ENCODE measurements around the gene PLA2G5. TPM values are rescaled to one million over a fixed set of nuclear protein-coding genes. Genes with fewer than 3 reads are reported as not detected.
"Not testable (repeated sequence)": the region's sequence is repeated elsewhere in the genome, so short reads cannot be mapped to it uniquely, and the experiment has no call there.

The PLA2G5 gene
- total and polyA plus RNA-seq, 2 of the 4 experiments (the other 2 are of a cell fraction): not detected

DNA sequence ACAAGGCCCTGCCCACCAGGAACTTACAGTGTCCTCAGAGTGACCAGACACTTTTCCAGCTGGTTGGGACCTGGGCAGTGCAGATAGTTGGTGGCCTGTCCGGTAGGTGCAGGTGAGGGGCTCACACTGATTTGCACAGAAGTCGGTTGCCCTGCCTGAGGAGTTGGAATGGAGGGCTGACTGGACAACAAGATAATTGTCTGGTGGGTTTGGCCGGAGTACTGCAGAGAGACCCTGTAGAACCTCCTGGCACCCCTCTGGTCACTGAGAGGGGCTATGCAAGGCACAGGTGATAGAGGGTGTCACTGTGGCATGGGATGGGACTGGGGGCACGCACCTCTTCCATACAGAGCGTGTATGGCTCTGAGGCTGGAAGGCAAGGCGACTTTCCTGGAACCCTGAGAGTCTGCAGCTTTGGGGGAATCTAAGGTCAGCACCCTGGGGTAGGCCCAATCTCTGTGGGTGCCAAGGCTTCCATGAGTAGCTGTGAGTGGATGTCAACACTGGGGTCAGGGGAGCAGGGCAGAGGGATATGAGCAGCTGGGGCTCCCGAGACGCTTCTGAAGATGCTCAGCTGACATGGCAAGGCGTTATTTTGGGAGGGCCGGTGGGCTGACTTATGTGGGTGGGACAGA, 56.9 kb downstream of the PLA2G5 start:
- no peak overlapping the region for H3K9ac ChIP-seq (ENCODE audit: low read depth, low read length)
- H3K27me3 ChIP-seq (ENCODE audit: control insufficient read depth, insufficient read depth, low read length): peaks cover 2% of the 10 kb centered on the region
- POLR2A ChIA-PET (ENCODE audit: unreplicated experiment): no interaction called here

GRCh38 chr1:20130518-20130917, 60.5 kb downstream of the PLA2G5 start:
- H3K4me3 ChIP-seq (ENCODE audit: insufficient read depth, low read depth, low read length); H2AK9ac ChIP-seq (replicated peaks; ENCODE audit: low read depth, low read length, poor library complexity); POLR2A ChIA-PET (ENCODE audit: unreplicated experiment); H4K20me1 ChIP-seq (ENCODE audit: insufficient read depth, low read length); H3K9me1 ChIP-seq (ENCODE audit: insufficient read depth, low read length); H2BK5ac ChIP-seq (ENCODE audit: low read depth, low read length, poor library complexity, severe bottlenecking); in situ Hi-C loops (cut with MboI; ENCODE audit: low sequenced_read_pairs); intact Hi-C loops (cut with micrococcal nuclease); H3K9me3 ChIP-seq (ENCODE audit: control insufficient read depth, insufficient read depth, low read length); BruUV-seq (replicated peaks); H3K18ac ChIP-seq (ENCODE audit: low read depth, low read length); H3K4ac ChIP-seq (ENCODE audit: low read depth, low read length); H3K14ac ChIP-seq (replicated peaks; ENCODE audit: low read depth, low read length); H3K56ac ChIP-seq (ENCODE audit: extremely low read depth, insufficient read depth, low read length); H2AK5ac ChIP-seq (ENCODE audit: low read depth, low read length); ATAC-seq (ENCODE audit: low read depth); H3K27me3 ChIP-seq (ENCODE audit: control insufficient read depth, insufficient read depth, low read length); H2BK120ac ChIP-seq (ENCODE audit: low read depth, low read length); H3K9ac ChIP-seq (ENCODE audit: low read depth, low read length); H2BK15ac ChIP-seq (ENCODE audit: low read depth, low read length); H3K4me1 ChIP-seq (ENCODE audit: control insufficient read depth, insufficient read depth, low read length); H4K8ac ChIP-seq (ENCODE audit: low read depth in 2 of 2, low read length in 2 of 2); H3K36me3 ChIP-seq (ENCODE audit: control insufficient read depth, insufficient read depth, low read length); H2AFZ ChIP-seq (replicated peaks; ENCODE audit: low read length, poor library complexity); H3K23ac ChIP-seq (ENCODE audit: low read depth, low read length); H3K27ac ChIP-seq (ENCODE audit: insufficient read depth, low read length); H2BK20ac ChIP-seq (ENCODE audit: low read depth, low read length); DNase-seq; H4K91ac ChIP-seq (ENCODE audit: insufficient read depth, low read depth, low read length); dilution Hi-C loops (cut with HindIII; ENCODE audit: low sequenced_read_pairs, unreplicated experiment); CTCF ChIA-PET; H3K79me1 ChIP-seq (ENCODE audit: low read depth in 1 of 2, low read length in 2 of 2); H3K4me2 ChIP-seq (ENCODE audit: low read depth, low read length); H4K5ac ChIP-seq (ENCODE audit: low read depth, low read length): not testable (repeated sequence)
- WGBS, 2 experiments (ENCODE audit: extremely low coverage in 2 of 2, insufficient read length in 1 of 2): no CpG with 5 or more reads among the region's 3 CpGs

More for the DNA sequence above, 56.9 kb downstream of the PLA2G5 start:
- Histone ChIP-seq H4K91ac (ENCODE audit: insufficient read depth, low read depth, low read length) (no peak overlapping the region), H3K36me3 (ENCODE audit: control insufficient read depth, insufficient read depth, low read length) (no peaks in the 10 kb centered on the region), H3K9me1 (ENCODE audit: insufficient read depth, low read length) (no peaks in the 10 kb centered on the region), H2BK20ac (ENCODE audit: low read depth, low read length) (no peak overlapping the region), H2BK5ac (ENCODE audit: low read depth, low read length, poor library complexity, severe bottlenecking) (no peak overlapping the region), H3K4me3 (ENCODE audit: insufficient read depth, low read depth, low read length) (no peak overlapping the region), H2BK120ac (ENCODE audit: low read depth, low read length) (no peak overlapping the region), H3K18ac (ENCODE audit: low read depth, low read length) (no peak overlapping the region), H3K4me2 (ENCODE audit: low read depth, low read length) (no peak overlapping the region), H3K27ac (ENCODE audit: insufficient read depth, low read length) (no peak overlapping the region), H2AFZ (replicated peaks; ENCODE audit: low read length, poor library complexity) (no peak overlapping the region), H3K23ac (ENCODE audit: low read depth, low read length) (no peak overlapping the region), H3K56ac (ENCODE audit: extremely low read depth, insufficient read depth, low read length) (no peak overlapping the region), H3K4me1 (ENCODE audit: control insufficient read depth, insufficient read depth, low read length) (no peaks in the 10 kb centered on the region), H2AK5ac (ENCODE audit: low read depth, low read length) (no peak overlapping the region), H3K14ac (replicated peaks; ENCODE audit: low read depth, low read length) (no peak overlapping the region), H3K4ac (ENCODE audit: low read depth, low read length) (no peak overlapping the region), H3K9me3 (ENCODE audit: control insufficient read depth, insufficient read depth, low read length) (no peaks in the 10 kb centered on the region), H2AK9ac (replicated peaks; ENCODE audit: low read depth, low read length, poor library complexity) (no peak overlapping the region), H4K5ac (ENCODE audit: low read depth, low read length) (no peak overlapping the region), H2BK15ac (ENCODE audit: low read depth, low read length) (no peak overlapping the region), H4K8ac (ENCODE audit: low read depth in 2 of 2, low read length in 2 of 2) (no peak overlapping the region), H4K20me1 (ENCODE audit: insufficient read depth, low read length) (no peaks in the 10 kb centered on the region), H3K79me1 (ENCODE audit: low read depth in 1 of 2, low read length in 2 of 2) (no peaks in the 10 kb centered on the region)
- no peak for TF ChIP-seq SMC3 (IDR thresholded peaks at IDR 0.05; ENCODE audit: low read depth, low read length)
- TF ChIP-seq CHD1 (IDR thresholded peaks at IDR 0.05; ENCODE audit: low read depth, low read length): no peak
- TF ChIP-seq MXI1 (IDR thresholded peaks at IDR 0.05; ENCODE audit: borderline replicate concordance, low read depth, low read length): no peak
- TF ChIP-seq ELK1 (IDR thresholded peaks at IDR 0.05; ENCODE audit: borderline replicate concordance, low read depth, low read length): no peak
- no peak for TF ChIP-seq CEBPB (IDR thresholded peaks at IDR 0.05; ENCODE audit: low read depth, low read length)
- CTCF ChIA-PET: no interaction called here
- intact Hi-C loops (cut with micrococcal nuclease) (no loop called here), in situ Hi-C loops (cut with MboI; ENCODE audit: low sequenced_read_pairs) (no loop called here), dilution Hi-C loops (cut with HindIII; ENCODE audit: low sequenced_read_pairs, unreplicated experiment) (no loop called here)
- no TSS peak for BruUV-seq (replicated peaks)
- WGBS, 2 experiments (ENCODE audit: extremely low coverage in 2 of 2, insufficient read length in 1 of 2): no CpG with 5 or more reads among the region's 10 CpGs
- ATAC-seq (ENCODE audit: low read depth) (no peak), DNase-seq (no peak)

Measured in IMR-90 (cell line).